HUES64 (cell line): ENCODE measurements around the gene IL2. TPM values are rescaled to one million over a fixed set of nuclear protein-coding genes. Genes with fewer than 3 reads are reported as not detected.

ENCODE experiments used
- H3K27ac ChIP-seq: 2 replicates; pipeline ENCODE4 v1.7.0; 2013; ENCODE audit warnings: low read depth, low read length, inconsistent platforms
- H3K27me3 ChIP-seq: 2 replicates; pipeline ENCODE4 v1.6.1; 2013; ENCODE audit warnings: mild to moderate bottlenecking, low read length; ENCODE audit not compliant: insufficient read depth
- H3K36me3 ChIP-seq: 2 replicates; pipeline ENCODE4 v1.6.1; 2013; ENCODE audit warnings: mild to moderate bottlenecking, low read length; ENCODE audit not compliant: insufficient read depth
- H3K4me1 ChIP-seq: 2 replicates; pipeline ENCODE4 v1.6.1; 2013; ENCODE audit warnings: mild to moderate bottlenecking, low read length, moderate library complexity; ENCODE audit not compliant: insufficient read depth
- H3K4me3 ChIP-seq: 2 replicates; pipeline ENCODE4 v1.5.1; 2013; ENCODE audit warnings: mild to moderate bottlenecking, low read length, moderate library complexity
- H3K9ac ChIP-seq: 2 replicates; pipeline ENCODE4 v1.6.1; 2013; ENCODE audit warnings: mild to moderate bottlenecking, low read depth, low read length
- H3K9me3 ChIP-seq: 2 replicates; pipeline ENCODE4 v1.6.1; 2013; ENCODE audit warnings: low read depth, low read length; ENCODE audit not compliant: insufficient read depth
- WGBS: fragments of 150-250, 120-280 bp; methylation state at CpG from one replicate; pipeline ENCODE4 v1.1.7; 2013; ENCODE audit warnings: missing lambda C conversion rate; 5-methylcytosine and 5-hydroxymethylcytosine counted together
- polyA plus RNA-seq, 2 experiments: library from polyadenylated mRNA; stranded (reverse); fragments of 50-300 nt; gene quantifications; one replicate each; pipeline ENCODE4 v1.2.3, GENCODE V29; 2013

The IL2 gene
- polyA plus RNA-seq (2013, experiment 1 of 2): not detected
- not detected for polyA plus RNA-seq (2013, experiment 2 of 2)

- Histone ChIP-seq H3K4me3 (no peak within 1 kb of the TSS), H3K36me3 (no peaks in the 10 kb centered on the region), H3K4me1 (peaks cover 5% of the 10 kb centered on the region; the same call in 1 of the 2 replicates), H3K27me3 (no peaks in the 10 kb centered on the region), H3K9ac (no peak within 1 kb of the TSS), H3K27ac (no peak within 1 kb of the TSS), H3K9me3 (no peaks in the 10 kb centered on the region)
- no CpG with 5 or more reads among the region's 2 CpGs for WGBS
Observed at GRCh38 chr4:122456231-122457116, at the start of gene IL2. Gene IL2, minus strand, starts transcription at chr4:122456725. Its CDS starts 285 bp downstream, at chr4:122456440.

DNA sequence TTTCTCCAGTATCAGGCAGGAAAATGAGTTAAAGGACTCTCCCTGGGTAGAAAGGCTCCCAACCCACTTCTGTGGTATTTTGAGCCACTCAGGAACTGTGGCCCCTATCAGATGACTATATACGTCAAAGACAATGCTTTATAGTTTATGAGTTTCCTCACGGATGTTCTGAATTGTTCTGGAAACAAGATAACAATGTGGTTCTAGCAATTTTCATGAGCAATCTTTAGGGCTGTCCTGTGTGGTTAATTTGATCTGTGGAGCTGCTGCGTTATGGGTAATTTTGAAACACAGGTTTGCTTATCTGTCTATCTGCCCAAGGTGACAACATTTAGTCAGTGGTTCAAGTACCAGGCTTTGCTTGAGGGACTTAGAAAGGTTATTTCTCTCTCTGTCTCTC lies 46.7 kb upstream of the IL2 start:
- no peaks in the 10 kb centered on the region for H3K27me3 ChIP-seq
- no peak overlapping the region for H3K27ac ChIP-seq
- WGBS: 95% methylated on average over 3 of the region's 3 CpGs
- H3K4me3 ChIP-seq: no peak overlapping the region
- H3K4me1 ChIP-seq: no peaks in the 10 kb centered on the region
- H3K36me3 ChIP-seq: no peaks in the 10 kb centered on the region
- no peak overlapping the region for H3K9ac ChIP-seq
- no peaks in the 10 kb centered on the region for H3K9me3 ChIP-seq

- no peak overlapping the region for H3K9ac ChIP-seq
- H3K4me3 ChIP-seq: no peak overlapping the region
- WGBS: 88% methylated on average over 4 of the region's 4 CpGs
- H3K27ac ChIP-seq: no peak overlapping the region
- H3K4me1 ChIP-seq: no peaks in the 10 kb centered on the region
- H3K36me3 ChIP-seq: no peaks in the 10 kb centered on the region
- H3K9me3 ChIP-seq: no peaks in the 10 kb centered on the region
- H3K27me3 ChIP-seq: no peaks in the 10 kb centered on the region
Observed at GRCh38 chr4:122500852-122501501, 44.5 kb upstream of the IL2 start.

- Histone ChIP-seq H3K9ac (no peak overlapping the region), H3K4me1 (no peaks in the 10 kb centered on the region), H3K4me3 (no peak overlapping the region), H3K27ac (no peak overlapping the region), H3K36me3 (no peaks in the 10 kb centered on the region), H3K27me3 (no peaks in the 10 kb centered on the region), H3K9me3 (peaks cover 36% of the 10 kb centered on the region)
Observed at GRCh38 chr4:122489061-122489460, 32.5 kb upstream of the IL2 start.

DNA sequence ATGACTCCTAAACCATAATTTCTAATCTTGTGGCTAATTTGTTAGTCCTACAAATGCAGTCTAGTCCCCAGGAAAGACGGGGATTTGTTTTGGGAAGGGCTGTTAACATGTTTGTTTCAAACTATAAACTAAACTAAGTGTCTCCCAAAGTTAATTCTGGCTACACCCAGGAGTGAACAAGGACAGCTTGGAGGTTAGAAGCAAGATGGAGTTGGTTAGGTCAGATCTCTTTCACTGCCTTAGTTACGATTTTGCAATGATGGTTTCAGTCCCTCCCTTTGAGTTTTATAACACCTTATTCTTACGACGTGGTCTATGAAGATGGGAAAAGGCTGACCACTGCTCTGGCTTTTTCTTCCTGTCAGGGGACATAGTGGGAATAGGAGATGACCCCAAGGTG lies 27.0 kb upstream of the IL2 start:
- H3K4me3 ChIP-seq: no peak overlapping the region
- H3K9ac ChIP-seq: no peak overlapping the region
- no peak overlapping the region for H3K27ac ChIP-seq
- H3K36me3 ChIP-seq: no peaks in the 10 kb centered on the region
- no peaks in the 10 kb centered on the region for H3K27me3 ChIP-seq
- H3K9me3 ChIP-seq: 0 out of 2 replicates have a peak, but pooled peaks cover 2% of the 10 kb centered on the region
- H3K4me1 ChIP-seq: no peaks in the 10 kb centered on the region
- 72% methylated on average over 4 of the region's 4 CpGs for WGBS

DNA sequence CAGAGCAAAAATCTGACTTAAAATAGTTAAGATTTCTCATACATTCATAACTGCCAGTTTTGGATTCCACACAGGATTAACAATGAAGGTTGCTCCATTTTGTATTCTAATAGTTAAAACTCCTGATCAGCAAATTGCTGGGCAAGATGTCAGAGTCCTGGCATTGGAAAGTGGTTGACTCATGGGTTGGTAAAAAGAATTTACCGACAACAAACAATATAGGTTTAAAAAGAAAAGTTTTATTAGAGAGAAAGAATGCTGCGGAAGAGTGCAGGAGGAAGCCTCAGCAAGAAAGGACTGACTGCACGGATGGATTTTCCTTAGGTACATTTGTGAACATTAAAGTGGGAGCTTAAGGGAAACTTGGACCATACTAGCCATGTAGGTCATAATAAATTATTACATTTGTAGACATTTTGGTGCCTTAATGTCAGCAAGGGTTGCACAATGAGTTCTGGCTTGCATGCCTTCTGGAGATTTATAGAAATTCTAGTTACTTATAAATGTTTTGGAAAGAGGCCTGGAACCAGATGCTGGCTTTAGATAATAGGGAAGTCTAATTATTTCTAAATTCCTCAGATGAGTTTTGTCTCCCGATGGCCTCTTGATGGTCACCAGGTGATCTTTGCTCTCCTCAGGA lies 25.4 kb upstream of the IL2 start:
- Histone ChIP-seq H3K9ac (no peak overlapping the region), H3K4me1 (no peaks in the 10 kb centered on the region), H3K4me3 (no peak overlapping the region), H3K27ac (no peak overlapping the region), H3K9me3 (no peaks in the 10 kb centered on the region), H3K36me3 (no peaks in the 10 kb centered on the region), H3K27me3 (no peaks in the 10 kb centered on the region)
- 97% methylated on average over 4 of the region's 4 CpGs for WGBS

GRCh38 chr4:122480655-122481487 lies 24.3 kb upstream of the IL2 start:
- H3K4me3 ChIP-seq: no peak overlapping the region
- H3K27ac ChIP-seq: no peak overlapping the region
- H3K4me1 ChIP-seq: no peaks in the 10 kb centered on the region
- no peak overlapping the region for H3K9ac ChIP-seq
- no CpG with 5 or more reads among the region's 1 CpG for WGBS
- H3K9me3 ChIP-seq: no peaks in the 10 kb centered on the region
- no peaks in the 10 kb centered on the region for H3K36me3 ChIP-seq
- no peaks in the 10 kb centered on the region for H3K27me3 ChIP-seq

- Histone ChIP-seq H3K27ac (no peak overlapping the region), H3K9ac (no peak overlapping the region), H3K4me3 (no peak overlapping the region), H3K9me3 (no peaks in the 10 kb centered on the region), H3K4me1 (no peaks in the 10 kb centered on the region), H3K36me3 (no peaks in the 10 kb centered on the region), H3K27me3 (no peaks in the 10 kb centered on the region)
- 79% methylated on average over 5 of the region's 5 CpGs for WGBS
Observed at GRCh38 chr4:122479935-122480416, 23.5 kb upstream of the IL2 start.

- H3K27me3 ChIP-seq: no peaks in the 10 kb centered on the region
- H3K9me3 ChIP-seq: no peaks in the 10 kb centered on the region
- no CpG with 5 or more reads among the region's 1 CpG for WGBS
- H3K9ac ChIP-seq: no peak overlapping the region
- H3K4me3 ChIP-seq: no peak overlapping the region
- no peaks in the 10 kb centered on the region for H3K4me1 ChIP-seq
- no peaks in the 10 kb centered on the region for H3K36me3 ChIP-seq
- no peak overlapping the region for H3K27ac ChIP-seq
Observed at GRCh38 chr4:122476745-122477144, 20.2 kb upstream of the IL2 start.

DNA sequence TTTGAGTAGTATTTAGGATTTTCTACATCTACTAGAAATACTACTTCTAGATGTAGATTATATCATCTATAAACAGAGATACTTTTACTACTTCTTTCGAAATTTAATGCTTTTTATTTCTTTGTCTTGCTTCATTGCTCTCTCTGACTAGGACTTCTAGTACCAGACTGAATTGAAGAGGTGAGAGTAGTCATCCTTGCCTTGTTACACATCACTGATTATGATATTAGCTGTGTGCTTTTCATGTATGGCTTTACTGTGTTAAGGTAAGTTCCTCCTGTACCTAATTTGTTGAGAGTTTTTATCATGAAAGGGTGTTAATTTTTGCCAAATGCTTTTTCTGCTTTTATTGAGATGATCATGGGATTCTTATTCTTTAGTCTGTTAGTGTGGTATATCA lies 19.6 kb upstream of the IL2 start:
- no peak overlapping the region for H3K9ac ChIP-seq
- H3K27me3 ChIP-seq: no peaks in the 10 kb centered on the region
- WGBS: no CpG with 5 or more reads among the region's 1 CpG
- no peaks in the 10 kb centered on the region for H3K4me1 ChIP-seq
- H3K9me3 ChIP-seq: no peaks in the 10 kb centered on the region
- H3K4me3 ChIP-seq: no peak overlapping the region
- H3K36me3 ChIP-seq: no peaks in the 10 kb centered on the region
- no peak overlapping the region for H3K27ac ChIP-seq
